ENCODE measurements around the gene DIS3L2. TPM values are rescaled to one million over a fixed set of nuclear protein-coding genes. Genes with fewer than 3 reads are reported as not detected.

The DIS3L2 gene
- total RNA-seq, 4 donors from 2014 or later, result 40.6 to 105 (median 43.9) TPM

DNA sequence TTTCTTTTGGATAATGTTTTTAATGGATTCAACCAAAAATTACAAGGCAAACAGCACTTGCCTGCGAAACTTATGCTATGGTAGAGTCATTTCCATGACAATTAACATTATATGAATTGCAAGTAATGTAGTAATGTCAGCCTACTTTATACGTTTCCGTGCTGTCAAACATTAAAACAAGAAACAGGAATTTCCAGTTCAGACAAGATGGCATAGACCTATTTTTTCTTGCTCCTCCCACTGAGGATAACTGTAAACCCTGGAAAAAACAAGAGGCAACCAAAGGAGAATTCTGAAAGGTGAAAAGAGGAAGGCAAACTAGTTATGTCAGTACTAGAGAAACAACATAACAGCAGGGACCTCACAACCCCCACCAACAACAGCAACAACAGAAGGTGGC is 170.7 kb downstream of the DIS3L2 start:
- TF ChIP-seq POLR2AphosphoS5 (IDR thresholded peaks at IDR 0.05) (no peak), EP300 (IDR thresholded peaks at IDR 0.05) (no peak), POLR2A (IDR thresholded peaks at IDR 0.05) (no peak)
- TF ChIP-seq, protein P1, sequence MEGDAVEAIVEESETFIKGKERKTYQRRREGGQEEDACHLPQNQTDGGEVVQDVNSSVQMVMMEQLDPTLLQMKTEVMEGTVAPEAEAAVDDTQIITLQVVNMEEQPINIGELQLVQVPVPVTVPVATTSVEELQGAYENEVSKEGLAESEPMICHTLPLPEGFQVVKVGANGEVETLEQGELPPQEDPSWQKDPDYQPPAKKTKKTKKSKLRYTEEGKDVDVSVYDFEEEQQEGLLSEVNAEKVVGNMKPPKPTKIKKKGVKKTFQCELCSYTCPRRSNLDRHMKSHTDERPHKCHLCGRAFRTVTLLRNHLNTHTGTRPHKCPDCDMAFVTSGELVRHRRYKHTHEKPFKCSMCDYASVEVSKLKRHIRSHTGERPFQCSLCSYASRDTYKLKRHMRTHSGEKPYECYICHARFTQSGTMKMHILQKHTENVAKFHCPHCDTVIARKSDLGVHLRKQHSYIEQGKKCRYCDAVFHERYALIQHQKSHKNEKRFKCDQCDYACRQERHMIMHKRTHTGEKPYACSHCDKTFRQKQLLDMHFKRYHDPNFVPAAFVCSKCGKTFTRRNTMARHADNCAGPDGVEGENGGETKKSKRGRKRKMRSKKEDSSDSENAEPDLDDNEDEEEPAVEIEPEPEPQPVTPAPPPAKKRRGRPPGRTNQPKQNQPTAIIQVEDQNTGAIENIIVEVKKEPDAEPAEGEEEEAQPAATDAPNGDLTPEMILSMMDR (IDR thresholded peaks at IDR 0.05), result no peak
- peaks cover 6% of the 10 kb centered on the region for H3K4me1 ChIP-seq
- H3K36me3 ChIP-seq, result peaks cover 16% of the 10 kb centered on the region
- H3K9me3 ChIP-seq, result no peaks in the 10 kb centered on the region
- no peak overlapping the region for H3K27ac ChIP-seq
- H3K4me3 ChIP-seq, result no peak overlapping the region
- WGBS, result 49% methylated on average over 3 of the region's 3 CpGs
- H3K27me3 ChIP-seq, result no peaks in the 10 kb centered on the region
- no peak for DNase-seq (ENCODE audit: low spot score in 2 of 2)

DNA sequence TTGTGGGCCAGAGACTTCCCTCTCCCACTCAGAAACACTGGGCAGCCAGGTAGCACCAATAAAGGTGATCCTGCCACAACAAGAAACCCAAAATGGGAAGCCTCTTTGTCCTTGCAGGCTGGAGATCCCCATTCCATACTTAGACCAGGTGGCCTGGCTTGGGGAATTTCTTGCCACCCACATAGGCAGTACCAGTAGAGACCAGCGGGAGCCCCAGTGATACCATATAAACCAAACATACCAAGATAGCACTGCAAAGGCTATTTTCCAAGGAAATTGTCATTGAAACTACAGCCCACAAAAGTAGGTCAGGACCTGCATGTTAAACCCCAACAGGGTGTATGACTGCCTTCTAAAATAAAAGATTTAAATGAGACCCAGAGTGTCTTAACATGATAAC is 171.6 kb downstream of the DIS3L2 start:
- peaks cover 16% of the 10 kb centered on the region for H3K36me3 ChIP-seq
- no peaks in the 10 kb centered on the region for H3K27me3 ChIP-seq
- H3K4me1 ChIP-seq, result peaks cover 6% of the 10 kb centered on the region
- no peak overlapping the region for H3K4me3 ChIP-seq
- WGBS, result 100% methylated on average over 1 of the region's 1 CpG
- DNase-seq (ENCODE audit: low spot score in 2 of 2), result no peak
- H3K9me3 ChIP-seq, result no peaks in the 10 kb centered on the region
- TF ChIP-seq, protein P1 (IDR thresholded peaks at IDR 0.05), result no peak
- H3K27ac ChIP-seq, result no peak overlapping the region

DNA sequence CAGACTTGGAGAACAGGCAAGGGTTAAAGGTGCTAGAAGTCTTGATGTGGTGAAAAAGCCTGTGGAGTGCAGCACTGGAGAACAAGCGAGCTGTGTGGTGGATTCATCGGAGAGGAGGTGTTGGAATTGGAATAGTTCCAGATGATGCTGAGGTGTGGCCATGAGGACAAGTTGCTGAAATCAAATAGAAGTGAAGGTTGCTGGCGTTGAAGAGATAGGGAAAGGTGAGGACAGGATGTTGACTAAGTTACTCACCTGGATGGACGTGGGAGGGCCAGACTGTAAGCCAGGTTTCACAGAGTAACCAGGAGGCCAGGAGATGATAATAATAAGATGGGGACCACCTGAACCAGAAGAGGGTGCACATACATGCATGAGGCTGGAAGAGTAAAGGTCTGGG is 173.4 kb downstream of the DIS3L2 start:
- DNase-seq (ENCODE audit: low spot score in 2 of 2), result no peak
- 83% methylated on average over 4 of the region's 4 CpGs for WGBS
- H3K4me1 ChIP-seq, result peaks cover 6% of the 10 kb centered on the region

DNA sequence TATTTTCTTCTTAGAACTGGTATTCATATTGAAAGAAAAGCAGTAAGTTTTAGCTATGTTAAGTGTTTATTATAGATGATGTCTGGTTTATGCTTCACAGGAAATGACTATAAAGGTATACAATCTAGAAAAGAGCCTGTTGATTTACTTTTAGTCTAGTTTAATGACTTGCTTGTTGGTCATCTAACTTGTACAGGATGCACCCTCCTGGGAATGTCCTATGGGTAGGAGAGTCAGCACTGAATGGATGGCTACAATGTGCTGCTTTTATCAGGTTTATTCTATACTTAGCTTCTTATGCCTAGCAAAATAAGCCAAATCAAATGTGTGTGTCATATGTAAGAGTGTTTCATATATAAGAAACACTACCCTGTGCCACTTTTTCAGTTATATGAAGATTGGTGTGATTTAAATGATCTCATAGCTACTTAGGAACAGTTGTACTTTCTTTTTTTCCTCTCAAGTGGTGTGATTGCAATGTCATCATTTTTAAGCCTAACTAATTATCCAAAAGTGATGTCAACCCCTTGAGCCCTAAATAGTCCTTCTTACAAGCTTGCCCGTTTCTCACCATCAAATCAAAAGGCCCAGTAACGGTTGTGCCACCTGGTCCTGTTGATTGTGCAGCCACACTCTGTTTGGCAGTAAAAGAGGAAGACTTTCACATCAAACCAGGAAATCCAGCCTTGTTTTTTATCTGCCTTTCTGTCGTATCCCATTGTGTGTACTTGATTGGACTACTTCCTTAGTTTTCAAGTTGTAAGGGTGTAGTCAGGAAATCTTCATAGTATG is 176.0 kb downstream of the DIS3L2 start:
- TF ChIP-seq, protein P1 (IDR thresholded peaks at IDR 0.05), result no peak
- TF ChIP-seq POLR2AphosphoS5 (IDR thresholded peaks at IDR 0.05) (no peak), EP300 (IDR thresholded peaks at IDR 0.05) (no peak), POLR2A (IDR thresholded peaks at IDR 0.05) (no peak)
- H3K27ac ChIP-seq, result no peak overlapping the region
- H3K4me3 ChIP-seq, result no peak overlapping the region
- DNase-seq (ENCODE audit: low spot score in 2 of 2), result no peak
- peaks cover 3% of the 10 kb centered on the region for H3K4me1 ChIP-seq
- H3K9me3 ChIP-seq, result no peaks in the 10 kb centered on the region
- 68% methylated on average over 3 of the region's 3 CpGs for WGBS
- H3K36me3 ChIP-seq, result peaks cover 7% of the 10 kb centered on the region
- no peaks in the 10 kb centered on the region for H3K27me3 ChIP-seq

More for the DNA sequence above, 173.4 kb downstream of the DIS3L2 start:
- TF ChIP-seq POLR2AphosphoS5 (IDR thresholded peaks at IDR 0.05), result no peak
- H3K4me3 ChIP-seq, result no peak overlapping the region
- H3K27me3 ChIP-seq, result no peaks in the 10 kb centered on the region
- H3K27ac ChIP-seq, result no peak overlapping the region
- no peaks in the 10 kb centered on the region for H3K9me3 ChIP-seq
- peaks cover 16% of the 10 kb centered on the region for H3K36me3 ChIP-seq

DNA sequence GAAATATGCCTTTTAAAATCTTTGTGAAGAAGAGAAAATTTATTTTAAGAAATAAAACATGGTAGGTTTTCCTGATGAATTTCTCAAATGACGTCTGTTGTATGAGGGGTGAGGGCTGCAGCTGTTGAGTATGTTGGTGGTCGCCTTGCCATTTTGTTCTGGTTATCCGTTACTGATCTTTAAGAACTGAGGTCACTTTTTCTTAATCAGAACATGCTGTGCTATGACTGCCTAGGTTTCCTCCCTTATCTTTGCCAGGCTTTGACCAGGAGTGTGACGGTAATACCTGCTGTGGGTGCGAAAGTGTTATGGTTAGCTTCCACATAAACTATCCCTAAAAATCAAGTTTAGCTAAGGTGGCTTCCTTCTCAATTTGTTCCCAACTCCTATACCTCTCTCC is 176.9 kb downstream of the DIS3L2 start:
- Histone ChIP-seq H3K36me3 (no peaks in the 10 kb centered on the region), H3K27ac (no peak overlapping the region), H3K9me3 (no peaks in the 10 kb centered on the region), H3K4me1 (no peaks in the 10 kb centered on the region), H3K4me3 (no peak overlapping the region), H3K27me3 (no peaks in the 10 kb centered on the region)
- no peak for TF ChIP-seq POLR2A (IDR thresholded peaks at IDR 0.05)
- TF ChIP-seq POLR2AphosphoS5 (IDR thresholded peaks at IDR 0.05), result no peak
- TF ChIP-seq, protein P1 (IDR thresholded peaks at IDR 0.05), result no peak
- TF ChIP-seq EP300 (IDR thresholded peaks at IDR 0.05), result no peak
- no peak for DNase-seq (ENCODE audit: low spot score in 2 of 2)
- WGBS, result 92% methylated on average over 5 of the region's 5 CpGs
